ENCODE results near the gene DAAM2.

Gene DAAM2

DNA sequence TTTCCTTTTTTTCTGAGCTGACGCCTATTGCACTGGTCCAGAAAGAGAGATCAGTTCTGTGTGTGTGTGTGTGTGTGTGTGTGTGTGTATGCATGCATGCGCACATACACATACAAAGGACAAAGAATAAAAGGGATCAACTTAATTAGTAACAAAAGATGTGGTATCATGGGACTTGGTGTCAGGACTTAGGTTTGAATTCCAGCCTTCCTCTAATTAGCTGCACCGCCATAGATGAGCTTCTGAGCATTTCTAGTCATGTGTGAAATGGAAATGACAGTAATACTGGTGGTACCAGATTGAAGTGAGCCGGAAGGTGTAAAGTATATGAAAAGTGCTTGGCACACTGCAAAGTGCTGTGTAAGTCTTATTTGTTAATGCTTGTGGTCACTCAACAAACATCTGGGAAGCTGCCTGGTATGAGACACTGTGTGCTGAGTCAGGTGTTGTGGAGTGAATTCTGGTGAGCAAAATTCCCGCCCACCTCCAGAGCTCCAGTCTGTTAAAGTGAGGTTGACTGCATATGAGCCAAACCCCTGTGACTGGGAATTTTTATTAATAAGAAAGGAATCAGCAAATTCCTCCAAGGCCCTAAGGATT lies 12.4 kb downstream of the DAAM2 start:
- Histone ChIP-seq H3K9ac (ENCODE audit: low read depth, low read length, poor library complexity, severe bottlenecking) (no peak overlapping the region), H2AFZ (ENCODE audit: low read length) (no peak overlapping the region), H3K27me3 (ENCODE audit: insufficient read depth, low read length, poor library complexity, severe bottlenecking) (no peaks in the 10 kb centered on the region), H3K4me2 (ENCODE audit: low read depth, low read length, poor library complexity, severe bottlenecking) (no peak overlapping the region), H3K4me3 (ENCODE audit: low read length, poor library complexity, severe bottlenecking) (no peak overlapping the region), H3K9me2 (replicated peaks; ENCODE audit: low read depth, low read length) (no peaks in the 10 kb centered on the region), H4K20me1 (ENCODE audit: insufficient read depth, low read length, poor library complexity, severe bottlenecking) (no peaks in the 10 kb centered on the region), H3K36me3 (ENCODE audit: insufficient read depth, low read length) (no peaks in the 10 kb centered on the region), H3K9me3 (ENCODE audit: insufficient read depth, low read depth, low read length) (no peaks in the 10 kb centered on the region), H3K79me2 (ENCODE audit: insufficient read depth, low read length) (no peaks in the 10 kb centered on the region), H3K4me1 (ENCODE audit: insufficient read depth, low read length, poor library complexity, severe bottlenecking) (no peaks in the 10 kb centered on the region), H3F3A (ENCODE audit: low read depth) (no peaks in the 10 kb centered on the region)
- no peak for TF ChIP-seq EZH2phosphoT487 (IDR thresholded peaks at IDR 0.05; ENCODE audit: borderline replicate concordance)
- TF ChIP-seq, protein P1, sequence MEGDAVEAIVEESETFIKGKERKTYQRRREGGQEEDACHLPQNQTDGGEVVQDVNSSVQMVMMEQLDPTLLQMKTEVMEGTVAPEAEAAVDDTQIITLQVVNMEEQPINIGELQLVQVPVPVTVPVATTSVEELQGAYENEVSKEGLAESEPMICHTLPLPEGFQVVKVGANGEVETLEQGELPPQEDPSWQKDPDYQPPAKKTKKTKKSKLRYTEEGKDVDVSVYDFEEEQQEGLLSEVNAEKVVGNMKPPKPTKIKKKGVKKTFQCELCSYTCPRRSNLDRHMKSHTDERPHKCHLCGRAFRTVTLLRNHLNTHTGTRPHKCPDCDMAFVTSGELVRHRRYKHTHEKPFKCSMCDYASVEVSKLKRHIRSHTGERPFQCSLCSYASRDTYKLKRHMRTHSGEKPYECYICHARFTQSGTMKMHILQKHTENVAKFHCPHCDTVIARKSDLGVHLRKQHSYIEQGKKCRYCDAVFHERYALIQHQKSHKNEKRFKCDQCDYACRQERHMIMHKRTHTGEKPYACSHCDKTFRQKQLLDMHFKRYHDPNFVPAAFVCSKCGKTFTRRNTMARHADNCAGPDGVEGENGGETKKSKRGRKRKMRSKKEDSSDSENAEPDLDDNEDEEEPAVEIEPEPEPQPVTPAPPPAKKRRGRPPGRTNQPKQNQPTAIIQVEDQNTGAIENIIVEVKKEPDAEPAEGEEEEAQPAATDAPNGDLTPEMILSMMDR (conservative IDR thresholded peaks at IDR 0.05; ENCODE audit: low read length): no peak

DNA sequence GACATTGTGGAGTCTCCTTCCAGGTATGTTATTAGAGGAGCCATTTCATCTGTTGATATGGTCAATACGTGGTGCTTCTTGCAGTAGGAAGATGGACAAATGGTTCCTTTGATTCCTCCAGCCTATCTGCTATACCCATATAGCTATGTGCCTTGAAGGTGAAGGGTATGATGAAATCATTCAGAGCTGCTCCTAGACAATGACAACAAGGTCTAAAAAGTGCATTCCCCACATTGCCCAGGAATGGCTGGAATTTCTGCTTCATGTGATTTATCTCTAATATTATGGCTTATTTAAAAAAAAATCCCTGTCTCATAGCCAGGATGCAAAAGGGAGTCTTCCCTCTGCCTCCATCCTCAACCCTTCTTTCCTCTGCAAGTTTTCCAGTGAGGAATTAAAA lies 14.1 kb downstream of the DAAM2 start:
- no peaks in the 10 kb centered on the region for H3F3A ChIP-seq (ENCODE audit: low read depth)
- H3K36me3 ChIP-seq (ENCODE audit: insufficient read depth, low read length): no peaks in the 10 kb centered on the region
- no peaks in the 10 kb centered on the region for H3K9me2 ChIP-seq (replicated peaks; ENCODE audit: low read depth, low read length)
- no peaks in the 10 kb centered on the region for H4K20me1 ChIP-seq (ENCODE audit: insufficient read depth, low read length, poor library complexity, severe bottlenecking)
- H3K4me2 ChIP-seq (ENCODE audit: low read depth, low read length, poor library complexity, severe bottlenecking): no peak overlapping the region
- no peak overlapping the region for H2AFZ ChIP-seq (ENCODE audit: low read length)
- H3K4me1 ChIP-seq (ENCODE audit: insufficient read depth, low read length, poor library complexity, severe bottlenecking): no peaks in the 10 kb centered on the region
- no peaks in the 10 kb centered on the region for H3K79me2 ChIP-seq (ENCODE audit: insufficient read depth, low read length)
- H3K9me3 ChIP-seq (ENCODE audit: insufficient read depth, low read depth, low read length): no peaks in the 10 kb centered on the region
- TF ChIP-seq, protein P1 (conservative IDR thresholded peaks at IDR 0.05; ENCODE audit: low read length): no peak
- no peak for TF ChIP-seq EZH2phosphoT487 (IDR thresholded peaks at IDR 0.05; ENCODE audit: borderline replicate concordance)
- H3K27me3 ChIP-seq (ENCODE audit: insufficient read depth, low read length, poor library complexity, severe bottlenecking): no peaks in the 10 kb centered on the region
- H3K9ac ChIP-seq (ENCODE audit: low read depth, low read length, poor library complexity, severe bottlenecking): no peak overlapping the region
- H3K4me3 ChIP-seq (ENCODE audit: low read length, poor library complexity, severe bottlenecking): no peak overlapping the region

DNA sequence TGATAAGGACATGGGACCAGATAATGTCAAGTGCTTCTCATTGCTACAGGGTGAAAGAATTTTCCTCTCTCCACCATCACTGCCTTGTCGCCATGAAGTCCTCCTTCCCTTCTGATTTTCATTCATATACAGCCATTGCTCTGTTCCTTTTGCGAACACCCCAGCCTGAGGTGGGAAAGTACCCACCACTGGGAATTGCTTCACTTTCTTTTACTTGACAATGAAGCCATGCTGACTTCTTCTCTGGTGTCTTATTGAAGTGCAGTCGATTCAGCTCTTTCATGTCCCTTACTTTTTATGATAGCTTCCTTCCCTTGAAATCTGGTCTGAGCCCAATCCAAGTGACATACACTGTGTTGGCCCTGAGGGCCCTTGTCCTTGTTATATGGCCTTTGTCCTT lies 16.2 kb downstream of the DAAM2 start:
- Histone ChIP-seq H3F3A (ENCODE audit: low read depth) (no peaks in the 10 kb centered on the region), H3K4me1 (ENCODE audit: insufficient read depth, low read length, poor library complexity, severe bottlenecking) (peaks cover 8% of the 10 kb centered on the region), H2AFZ (ENCODE audit: low read length) (no peak overlapping the region), H3K9ac (ENCODE audit: low read depth, low read length, poor library complexity, severe bottlenecking) (no peak overlapping the region), H4K20me1 (ENCODE audit: insufficient read depth, low read length, poor library complexity, severe bottlenecking) (no peaks in the 10 kb centered on the region), H3K9me3 (ENCODE audit: insufficient read depth, low read depth, low read length) (no peaks in the 10 kb centered on the region), H3K4me2 (ENCODE audit: low read depth, low read length, poor library complexity, severe bottlenecking) (no peak overlapping the region), H3K4me3 (ENCODE audit: low read length, poor library complexity, severe bottlenecking) (no peak overlapping the region), H3K79me2 (ENCODE audit: insufficient read depth, low read length) (no peaks in the 10 kb centered on the region), H3K27me3 (ENCODE audit: insufficient read depth, low read length, poor library complexity, severe bottlenecking) (no peaks in the 10 kb centered on the region), H3K9me2 (replicated peaks; ENCODE audit: low read depth, low read length) (no peaks in the 10 kb centered on the region), H3K36me3 (ENCODE audit: insufficient read depth, low read length) (no peaks in the 10 kb centered on the region)
- TF ChIP-seq, protein P1 (conservative IDR thresholded peaks at IDR 0.05; ENCODE audit: low read length): no peak
- no peak for TF ChIP-seq EZH2phosphoT487 (IDR thresholded peaks at IDR 0.05; ENCODE audit: borderline replicate concordance)

All from Loucy (cell line).